TTC549 (cell line): ENCODE results near the gene MICAL2.

Experiments
- FAIRE-seq: peaks from 2 replicates; lab custom pipeline; 2012; peaks lifted over from hg19 to GRCh38; lab: Jason Lieb, UNC

The MICAL2 gene

DNA sequence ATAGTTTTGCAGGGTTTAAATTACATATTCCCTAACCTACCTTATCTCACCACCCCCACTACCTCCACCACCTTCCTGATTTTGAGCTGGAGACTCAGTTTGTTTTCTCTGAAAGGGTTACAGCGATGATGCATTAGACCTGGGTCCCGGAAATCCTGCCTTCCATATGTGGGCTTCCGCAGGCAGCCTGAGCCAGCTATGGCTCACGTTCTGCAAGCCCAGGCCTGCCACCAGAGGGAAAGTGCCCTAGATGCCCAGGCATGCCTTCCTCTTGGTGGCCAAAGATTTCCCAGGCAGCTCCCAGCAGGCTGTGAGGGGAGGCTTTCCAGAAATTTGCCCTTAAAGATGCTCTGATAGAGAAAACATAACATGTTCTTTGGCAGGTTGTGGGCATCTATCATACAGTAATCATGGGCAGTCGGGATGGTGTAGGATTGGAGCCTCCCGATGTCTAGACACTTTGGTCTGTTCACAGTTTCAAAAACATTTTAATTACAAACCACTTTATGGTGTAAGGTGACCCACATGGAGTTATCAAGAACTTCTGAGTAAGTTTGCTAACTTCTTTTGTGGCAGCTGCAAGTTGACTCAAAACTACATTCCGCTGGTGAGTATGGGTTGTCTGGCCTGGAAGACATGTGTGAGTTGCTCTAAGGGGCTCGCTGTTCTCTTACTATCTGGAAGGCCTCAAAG is 79.3 kb downstream of the MICAL2 start:
- no peak for FAIRE-seq

DNA sequence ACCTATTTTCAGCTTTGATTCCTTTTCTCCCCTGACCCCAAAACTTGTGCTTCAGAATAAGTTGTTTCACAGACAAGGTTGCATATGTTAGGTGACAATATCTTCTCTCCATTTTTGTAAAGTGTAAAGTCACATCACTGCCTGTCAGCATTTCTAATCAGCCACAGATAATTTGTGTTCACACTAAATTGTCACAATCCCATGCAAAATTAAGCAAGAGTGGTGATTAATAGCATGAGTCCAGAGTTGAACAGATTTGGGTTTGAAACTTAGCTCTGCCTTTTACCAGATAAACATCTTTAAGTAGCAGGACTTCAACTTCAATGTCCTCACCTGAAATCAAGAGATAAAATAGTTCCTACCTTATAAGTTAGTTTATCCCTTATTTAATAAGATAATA is 80.1 kb downstream of the MICAL2 start:
- FAIRE-seq, result no peak

DNA sequence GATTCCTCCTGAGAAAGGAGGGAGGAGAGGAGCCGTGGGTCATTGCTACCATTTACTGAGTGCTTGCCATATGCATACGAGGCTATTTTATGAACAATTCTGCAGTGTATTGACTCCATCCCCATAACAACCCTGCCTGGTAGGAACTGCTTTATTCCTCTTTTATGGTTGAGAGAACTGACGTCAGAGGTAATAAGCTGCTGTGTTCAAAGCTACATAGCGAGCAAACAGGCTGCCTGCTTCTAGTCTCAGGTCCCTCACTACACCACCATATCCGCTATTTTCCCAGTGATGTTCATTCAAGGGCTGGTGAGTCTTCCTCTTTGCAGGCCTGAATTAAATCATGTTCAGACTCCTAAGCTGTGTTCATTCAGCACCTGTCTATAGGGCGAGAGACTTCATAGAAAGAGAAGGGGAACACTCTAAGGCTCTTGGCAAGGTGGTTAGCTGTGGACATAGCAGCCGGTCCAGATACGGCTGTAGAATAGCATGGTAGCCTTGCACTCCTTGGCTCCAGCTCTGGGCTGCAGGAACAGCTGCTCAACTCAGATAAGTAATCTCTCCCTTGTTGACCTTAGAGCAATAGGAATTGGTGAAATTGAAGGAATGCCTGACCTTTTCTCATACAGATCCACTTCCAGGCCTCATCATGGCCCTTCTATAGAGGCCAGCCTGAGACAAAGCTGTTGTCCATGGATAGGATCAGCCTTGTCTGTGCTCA is 82.6 kb downstream of the MICAL2 start:
- no peak for FAIRE-seq

DNA sequence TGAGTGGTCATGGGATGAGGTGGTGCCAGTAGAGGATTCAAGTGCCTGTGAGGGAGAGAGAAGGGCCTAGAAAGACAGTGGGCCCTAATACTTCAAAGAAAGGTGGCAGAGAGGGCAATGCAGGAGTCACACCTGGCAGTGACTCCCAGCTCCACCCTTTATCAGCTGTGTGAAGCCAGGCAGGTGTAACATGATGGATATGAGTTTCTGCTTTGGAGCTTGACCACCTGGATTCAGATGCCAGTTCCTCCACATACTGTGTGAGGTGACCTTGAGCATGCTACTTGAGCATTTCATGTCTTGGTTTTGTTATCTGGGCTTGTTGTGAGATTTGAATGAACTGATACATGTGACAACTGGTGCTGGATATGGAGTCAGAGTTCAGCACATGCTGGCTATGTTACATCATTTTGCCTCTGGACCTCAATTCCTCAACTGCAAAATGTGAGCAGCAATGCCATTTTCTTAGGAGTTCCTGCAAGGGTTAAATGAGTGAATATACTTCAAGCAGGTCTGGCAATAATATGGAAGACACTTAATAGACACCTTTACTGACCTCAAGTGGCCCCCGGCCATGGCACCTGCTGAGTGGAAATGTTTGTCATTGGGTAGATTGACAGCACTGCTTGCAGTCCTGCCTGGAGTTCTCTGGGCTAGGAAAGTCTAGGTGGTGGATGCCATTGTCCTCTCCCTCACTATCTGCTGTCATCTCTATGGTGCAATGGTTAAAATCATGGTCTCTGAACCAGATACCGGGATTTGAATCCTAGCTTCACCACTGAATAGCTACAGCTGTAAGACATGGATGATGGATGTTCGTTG is 83.3 kb downstream of the MICAL2 start:
- no peak for FAIRE-seq

DNA sequence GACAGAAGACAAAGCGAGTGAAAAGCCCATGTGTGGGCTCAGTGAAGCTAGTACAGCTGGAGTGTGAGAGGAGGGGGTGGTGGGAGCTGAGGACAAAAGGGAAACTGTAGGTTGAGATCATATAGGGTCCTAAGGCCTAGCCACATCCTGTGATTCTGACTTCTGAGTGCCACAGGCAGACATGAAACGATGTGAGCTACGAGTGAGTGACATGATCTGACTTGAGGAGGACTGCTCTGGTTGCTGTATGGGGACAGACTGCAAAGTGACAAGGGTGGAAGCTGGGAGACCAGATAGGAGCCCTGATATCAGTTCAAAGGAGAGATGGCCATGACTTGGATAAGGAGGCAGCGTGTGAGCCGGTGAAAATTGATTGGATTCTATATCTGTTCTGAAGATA is 85.4 kb downstream of the MICAL2 start:
- FAIRE-seq, result no peak

DNA sequence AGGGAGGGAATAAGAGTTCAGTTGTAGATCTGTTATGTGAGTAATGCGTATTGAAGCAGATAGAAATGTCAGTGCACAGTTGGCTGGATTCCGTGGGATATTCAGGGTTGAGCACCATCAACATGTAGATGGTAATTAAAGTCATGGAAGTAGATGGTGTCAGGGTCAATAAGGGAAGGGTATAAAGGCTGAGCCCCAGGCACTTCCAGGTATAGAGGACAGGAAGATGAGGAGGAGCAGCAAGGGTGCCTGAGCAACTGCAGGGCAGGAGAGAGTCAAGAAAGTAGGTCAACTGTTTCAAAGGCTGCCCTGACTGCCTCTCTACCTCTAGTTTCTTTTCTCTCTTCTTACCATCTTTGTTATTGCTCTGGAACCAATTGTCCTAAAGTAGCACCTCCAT is 85.9 kb downstream of the MICAL2 start:
- no peak for FAIRE-seq

DNA sequence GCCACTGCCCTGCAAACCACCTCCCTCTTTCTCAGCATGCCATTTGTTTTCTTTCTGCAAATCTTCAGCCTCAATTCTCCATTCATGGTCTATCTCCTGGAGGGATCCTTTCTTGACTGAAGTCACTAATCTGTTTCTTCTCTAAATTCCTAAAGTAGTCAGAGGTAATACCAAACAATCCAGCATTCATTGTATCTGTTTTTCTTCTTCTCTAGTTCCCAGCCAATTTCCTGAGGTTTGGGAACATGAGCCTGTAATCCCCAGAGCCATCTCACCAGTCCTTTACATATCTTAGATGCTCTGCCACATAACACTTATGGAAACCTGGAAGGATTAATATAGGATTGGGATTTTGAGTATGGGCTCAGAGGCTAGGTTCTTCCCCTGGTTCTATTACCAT is 86.5 kb downstream of the MICAL2 start:
- FAIRE-seq, result no peak

DNA sequence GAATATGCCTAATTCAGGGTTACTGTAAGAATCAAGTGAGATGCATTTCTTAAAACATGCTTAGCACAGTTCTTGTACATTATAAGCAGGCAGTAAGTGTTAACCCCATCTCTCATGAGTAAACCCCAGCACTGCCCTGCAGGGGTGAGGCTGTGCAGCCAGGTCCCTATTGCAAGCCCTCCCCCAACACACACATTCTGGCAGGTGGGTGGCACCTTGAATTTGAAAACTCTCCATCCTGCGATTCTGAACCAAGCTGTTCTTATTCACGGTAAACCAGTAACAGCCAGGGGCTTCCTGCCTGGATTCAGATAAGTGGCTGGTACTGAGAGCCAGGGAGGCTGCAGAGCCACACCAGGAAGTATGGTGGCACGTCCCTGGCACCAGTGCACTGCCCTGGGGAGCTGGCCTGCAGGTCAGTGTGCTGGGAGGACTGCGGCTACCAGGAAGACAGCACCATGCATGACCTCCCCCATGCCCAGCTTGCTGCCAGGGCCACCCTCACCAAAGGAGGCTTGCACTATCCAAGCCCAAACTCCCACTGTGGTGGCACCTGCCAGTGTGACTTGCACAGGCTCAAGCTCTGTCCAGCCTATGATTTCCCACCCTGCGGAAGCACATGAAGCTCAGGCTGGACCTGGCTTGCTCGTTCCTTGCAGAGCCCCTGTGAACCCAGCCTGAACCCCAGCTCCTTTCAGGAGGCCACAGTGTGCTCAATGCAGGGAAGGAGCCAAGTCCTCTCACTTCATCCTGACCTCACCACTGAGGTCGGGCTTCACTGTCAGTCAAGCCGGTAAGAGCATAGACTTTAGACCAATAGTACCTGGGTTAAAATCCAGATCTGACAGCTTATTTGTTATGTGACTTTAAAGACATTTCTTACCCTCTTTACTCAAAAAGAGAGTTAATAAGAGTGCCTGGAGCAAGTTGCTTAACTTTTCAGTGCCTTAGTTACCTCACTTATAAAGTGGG is 88.1 kb downstream of the MICAL2 start:
- no peak for FAIRE-seq

DNA sequence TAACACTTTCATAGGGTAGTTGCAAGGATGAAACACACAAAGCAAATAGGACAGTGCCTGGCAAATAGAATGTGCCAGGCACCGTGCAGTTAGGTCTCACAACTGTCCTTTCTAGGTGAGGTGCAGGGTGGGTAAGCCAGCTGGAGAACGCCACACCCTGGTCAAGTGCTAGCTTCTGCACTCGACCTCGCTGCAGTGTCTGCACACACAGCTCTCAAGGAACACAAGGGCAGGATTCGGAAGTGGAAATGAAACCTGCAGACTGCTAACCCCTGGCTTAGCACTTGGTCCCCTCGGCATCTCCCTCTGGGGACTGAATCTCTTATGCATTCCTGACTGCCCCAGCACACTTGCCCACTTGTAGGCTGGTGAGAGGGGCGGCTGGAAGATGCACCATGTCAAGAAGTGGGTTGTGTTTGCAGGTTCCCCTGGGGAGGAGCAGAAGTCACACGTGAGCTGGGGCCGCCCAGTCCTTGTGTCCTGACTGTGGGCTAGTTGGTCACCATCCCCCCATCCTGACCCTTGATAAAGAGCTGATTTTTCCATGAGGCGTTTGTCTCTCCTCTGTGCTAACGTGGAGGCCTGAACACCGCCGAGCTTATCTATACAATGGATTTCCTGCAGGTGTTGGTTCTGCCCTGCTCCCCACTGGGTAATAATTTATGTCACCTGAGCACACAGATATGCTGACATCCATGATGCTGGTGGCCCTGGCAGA is 89.0 kb downstream of the MICAL2 start:
- no peak for FAIRE-seq

DNA sequence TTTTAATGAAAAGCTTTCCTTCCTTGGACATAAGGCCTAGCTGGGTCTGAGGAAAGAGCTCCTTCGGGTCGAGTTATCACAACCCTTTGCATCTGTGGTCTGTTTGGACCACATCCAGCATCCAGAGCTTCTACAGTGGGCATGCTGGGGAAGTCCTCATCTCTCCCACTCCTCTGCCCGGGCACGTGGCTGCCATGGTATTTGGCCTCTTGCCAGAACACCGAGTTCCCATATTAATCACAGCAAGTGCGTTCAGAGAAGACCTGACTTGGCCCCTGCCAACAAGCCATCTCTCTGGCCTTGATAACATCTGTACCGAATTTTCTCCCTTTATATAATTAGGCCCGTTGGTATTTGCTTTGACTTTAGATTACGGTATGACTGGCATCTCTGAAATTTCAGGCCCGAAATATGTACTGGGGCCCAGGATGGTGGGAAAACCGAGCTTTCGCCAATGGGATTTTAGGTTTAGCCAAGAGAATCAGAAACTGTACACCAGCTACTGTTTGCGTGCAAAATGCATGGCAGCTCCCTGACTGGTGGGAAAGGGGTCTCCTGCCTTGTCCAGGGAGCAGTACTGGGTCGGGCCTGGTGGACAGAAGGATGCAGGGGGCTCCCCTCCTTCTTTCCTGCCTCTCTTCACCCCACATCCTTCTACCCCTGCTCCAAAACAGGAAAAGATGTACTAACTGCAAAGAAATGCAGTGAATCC is 90.0 kb downstream of the MICAL2 start:
- no peak for FAIRE-seq

DNA sequence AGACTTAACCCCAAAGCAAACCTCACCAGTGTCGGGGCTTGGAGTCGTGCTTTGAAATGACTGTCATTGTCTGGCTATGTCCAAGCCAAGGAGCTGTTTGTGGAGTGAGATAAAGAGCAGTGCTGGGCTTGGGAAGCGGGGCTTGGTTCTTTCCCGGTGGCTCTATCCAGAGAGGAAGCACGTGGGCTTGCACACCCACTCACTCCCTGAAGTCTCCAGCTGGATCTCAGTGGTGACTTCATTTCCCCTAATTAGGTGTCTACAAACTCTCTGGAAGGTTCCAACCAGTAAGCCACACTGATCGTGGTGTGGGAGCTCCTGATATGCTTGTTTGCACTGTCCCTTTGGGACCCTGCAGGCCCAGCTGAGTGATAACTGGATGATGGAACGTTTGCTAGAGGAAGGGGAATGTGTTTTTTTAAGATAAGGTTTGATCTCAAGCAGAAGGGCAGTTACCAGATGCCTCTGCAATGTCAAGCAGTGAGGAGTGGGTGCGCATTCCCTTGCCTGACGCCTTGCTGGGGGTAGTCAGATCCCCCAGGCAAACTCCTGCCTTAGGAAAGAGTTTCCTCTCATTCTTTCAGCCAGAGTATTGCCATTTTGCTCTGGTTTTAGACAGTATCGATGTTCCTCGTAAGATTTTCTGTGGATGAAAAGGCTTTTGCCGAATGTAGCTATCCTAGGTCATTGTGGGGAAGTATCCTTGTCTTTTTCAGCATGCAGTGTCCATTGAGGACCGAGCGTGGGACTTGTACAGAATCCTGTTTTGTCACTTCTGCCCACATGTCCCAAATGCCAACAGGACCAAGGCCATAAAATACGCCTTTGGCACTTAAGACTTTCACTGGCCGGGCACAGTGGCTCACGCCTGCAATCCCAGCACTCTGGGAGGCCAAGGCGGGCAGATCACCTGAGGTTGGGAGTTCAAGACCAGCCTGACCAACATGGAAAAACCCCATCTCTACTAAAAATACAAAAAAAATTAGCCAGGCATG is 90.9 kb downstream of the MICAL2 start:
- FAIRE-seq, result no peak

DNA sequence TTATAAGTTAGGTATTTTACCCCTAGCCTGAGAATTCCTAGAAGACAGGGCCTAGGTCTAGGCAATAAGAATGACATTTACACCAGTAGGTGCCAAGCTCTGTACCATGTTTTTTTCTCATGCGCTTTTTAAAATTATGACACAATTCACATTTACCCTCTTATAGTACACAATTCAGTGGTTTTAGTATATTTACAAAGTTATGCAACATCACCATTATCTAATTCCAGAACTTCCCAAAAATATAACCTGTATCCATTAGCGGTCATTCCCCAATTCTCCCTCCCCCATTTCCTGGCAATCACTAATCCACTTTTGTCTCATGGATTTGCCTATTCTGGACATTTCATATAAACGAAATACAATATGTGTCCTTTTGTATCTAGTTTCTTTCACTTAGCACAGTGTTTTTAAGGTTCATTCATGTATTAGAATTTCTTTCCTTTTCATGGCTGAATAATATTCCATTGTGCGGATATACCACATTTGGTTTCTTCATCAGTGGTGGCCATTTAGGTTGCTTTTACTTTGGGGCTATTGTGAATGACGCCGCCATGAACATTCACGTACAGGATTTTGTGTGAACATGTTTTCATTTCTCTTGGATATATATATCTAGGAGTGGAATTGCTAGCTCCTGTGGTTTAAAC is 92.4 kb downstream of the MICAL2 start:
- no peak for FAIRE-seq

DNA sequence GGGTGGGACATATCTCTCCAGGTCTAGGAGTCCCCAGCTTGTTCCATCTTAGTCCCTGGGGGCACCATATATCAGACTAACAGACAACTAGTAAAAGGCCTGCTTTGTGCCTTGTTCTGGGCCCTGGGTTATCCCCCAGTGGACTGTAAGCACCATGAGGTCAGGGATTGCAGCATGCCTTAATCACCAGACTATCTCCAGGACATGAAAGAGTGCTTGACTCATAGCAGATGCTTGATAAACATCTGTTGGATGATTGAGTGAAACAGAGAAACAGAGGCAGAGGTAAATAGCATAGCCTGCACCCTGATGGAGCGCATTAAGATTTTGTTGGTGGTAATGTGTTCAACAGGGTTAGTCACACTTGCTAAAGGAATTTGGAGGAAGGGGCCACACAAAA is 94.1 kb downstream of the MICAL2 start:
- FAIRE-seq, result no peak

DNA sequence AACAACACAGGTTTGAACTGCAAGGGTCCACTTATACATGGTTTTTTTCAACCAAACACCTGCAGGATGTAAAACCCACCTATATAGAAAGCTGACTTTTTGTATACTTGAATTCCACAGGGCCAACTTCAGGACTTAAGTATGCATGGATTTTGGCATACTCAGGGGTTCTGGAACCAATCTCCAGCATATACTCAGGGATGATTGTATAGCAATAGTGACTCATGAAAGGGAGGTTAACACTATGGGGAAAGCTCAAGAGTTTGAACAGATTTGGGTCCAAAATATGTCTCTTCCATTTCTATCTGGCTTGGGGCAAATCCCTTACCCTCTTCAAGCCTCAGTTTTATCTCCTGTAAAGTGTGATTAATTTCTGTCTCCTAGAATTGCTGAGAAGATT is 94.9 kb downstream of the MICAL2 start:
- FAIRE-seq, result no peak

DNA sequence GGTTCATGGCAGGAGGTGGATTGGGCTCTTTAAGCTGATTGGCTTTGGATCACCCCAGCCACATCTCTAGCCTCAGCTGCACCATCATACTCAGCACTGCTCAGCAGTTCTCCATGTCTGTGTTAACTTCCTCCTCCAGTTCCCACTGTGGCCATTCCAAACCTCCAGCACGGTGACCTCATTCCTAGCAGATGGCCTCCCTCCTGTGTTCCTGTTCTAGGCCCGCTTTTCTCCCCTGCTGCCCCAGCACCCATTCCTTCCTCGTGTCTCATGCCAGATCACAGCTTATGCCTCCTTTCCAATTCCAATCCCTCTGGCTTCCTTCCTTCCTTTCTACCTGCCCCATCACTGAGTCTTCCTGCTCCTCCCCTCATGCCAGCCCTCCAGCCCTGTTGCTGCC is 96.1 kb downstream of the MICAL2 start:
- no peak for FAIRE-seq

DNA sequence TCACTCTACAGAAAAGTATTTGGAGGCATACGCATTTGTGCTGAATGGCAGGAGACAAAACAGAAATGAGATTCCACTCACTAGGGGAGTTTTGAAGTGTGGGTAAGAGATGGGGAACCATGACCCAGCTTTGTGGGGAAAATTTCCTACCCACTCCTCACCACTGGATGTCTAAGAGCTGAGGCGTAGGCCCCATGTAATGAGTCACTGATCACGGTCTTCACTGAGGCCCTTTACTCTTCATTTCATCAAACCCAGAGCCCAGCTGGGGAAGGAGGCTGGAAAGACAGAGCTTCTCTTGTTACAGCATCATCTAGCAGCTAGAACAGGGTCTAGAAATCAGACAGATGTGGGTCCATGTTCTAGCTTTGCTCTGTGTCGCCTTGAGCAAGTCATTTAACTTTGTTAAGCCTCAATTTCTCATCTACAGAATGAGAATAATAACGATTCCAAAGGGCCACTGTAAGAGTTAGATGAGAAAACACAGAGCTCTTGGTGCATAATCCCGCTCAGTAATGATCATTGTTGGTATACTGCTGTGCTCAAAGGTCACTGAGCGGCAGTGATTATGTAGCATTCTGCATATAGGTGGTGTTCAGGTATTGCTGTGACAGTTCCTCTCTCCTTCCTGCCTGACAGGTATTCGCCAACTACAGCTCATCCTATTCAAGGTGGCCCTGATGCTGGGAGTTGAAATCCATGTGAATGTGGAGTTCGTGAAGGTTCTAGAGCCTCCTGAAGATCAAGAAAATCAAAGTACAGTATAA is 97.2 kb downstream of the MICAL2 start:
- no peak for FAIRE-seq

DNA sequence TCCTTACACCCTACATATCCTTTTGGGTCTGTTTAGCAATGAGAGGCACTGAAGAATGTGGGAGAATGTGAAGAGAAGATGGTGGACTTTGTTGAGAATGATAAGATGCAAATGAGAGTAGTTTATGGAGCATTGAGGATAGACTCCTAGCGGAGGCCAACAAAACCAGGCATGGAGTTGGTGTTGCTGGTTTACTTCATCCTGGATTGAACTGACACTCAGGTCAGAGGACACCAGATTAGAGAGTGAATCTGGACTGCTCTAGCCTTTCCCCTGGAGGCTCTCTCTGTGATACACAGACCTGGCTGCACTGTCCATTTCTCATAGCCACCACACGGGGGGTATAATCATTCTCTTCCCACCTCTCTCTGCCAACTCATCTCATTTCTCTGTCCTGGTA is 98.7 kb downstream of the MICAL2 start:
- no peak for FAIRE-seq

DNA sequence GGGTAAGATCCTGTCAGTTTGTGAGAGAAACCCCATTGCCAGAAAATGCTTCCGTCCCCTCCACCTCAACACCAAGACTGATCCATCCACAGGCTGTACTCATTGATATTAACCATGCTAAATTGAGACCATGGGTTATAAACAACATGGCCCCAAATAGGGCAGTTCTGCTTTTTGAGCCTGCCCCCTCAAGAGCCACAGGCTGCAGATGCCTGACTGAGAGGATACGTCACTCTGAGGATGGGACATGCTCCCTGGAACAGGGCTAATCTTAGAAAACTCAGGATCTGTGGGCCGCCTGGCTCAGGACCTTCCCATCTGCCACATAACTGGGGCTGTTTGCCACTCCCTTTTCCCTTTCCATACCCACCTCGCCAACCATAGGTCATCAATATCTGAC is 99.8 kb downstream of the MICAL2 start:
- no peak for FAIRE-seq
